Epidermal melanocyte (primary cell): ENCODE measurements around the gene CCDC127.
A peak's percentile ranks its signal among the peaks of the same experiment; 100 is the strongest.
"Not testable (repeated sequence)": the region's sequence is repeated elsewhere in the genome, so short reads cannot be mapped to it uniquely, and the experiment has no call there.

Experiments used
- DNase-seq: peaks from one replicate; pipeline ENCODE4 v3.0.0; 2011; ENCODE audit warnings: low spot score; ENCODE audit not compliant: insufficient read length

CCDC127 gene

DNA sequence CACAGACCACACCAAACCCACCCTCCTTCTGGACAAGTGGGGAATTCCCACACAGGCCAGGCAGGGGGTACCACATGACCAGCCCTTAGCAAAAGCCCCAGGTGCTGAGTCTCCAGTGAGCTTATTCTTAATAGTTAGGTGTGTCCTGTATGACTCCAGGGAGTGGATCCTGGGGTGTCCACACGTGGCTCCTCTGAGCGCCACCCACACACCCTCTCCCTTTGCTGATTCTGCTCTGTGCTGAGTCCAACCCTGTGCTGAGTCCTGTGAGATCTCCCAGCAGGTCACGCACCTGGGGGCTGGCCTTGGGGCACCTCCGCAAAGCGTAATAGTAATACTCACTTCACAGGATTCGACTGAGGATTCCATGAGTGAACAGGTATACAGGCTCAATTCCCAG, 14.0 kb downstream of the CCDC127 start:
- DNase-seq = no peak

DNA sequence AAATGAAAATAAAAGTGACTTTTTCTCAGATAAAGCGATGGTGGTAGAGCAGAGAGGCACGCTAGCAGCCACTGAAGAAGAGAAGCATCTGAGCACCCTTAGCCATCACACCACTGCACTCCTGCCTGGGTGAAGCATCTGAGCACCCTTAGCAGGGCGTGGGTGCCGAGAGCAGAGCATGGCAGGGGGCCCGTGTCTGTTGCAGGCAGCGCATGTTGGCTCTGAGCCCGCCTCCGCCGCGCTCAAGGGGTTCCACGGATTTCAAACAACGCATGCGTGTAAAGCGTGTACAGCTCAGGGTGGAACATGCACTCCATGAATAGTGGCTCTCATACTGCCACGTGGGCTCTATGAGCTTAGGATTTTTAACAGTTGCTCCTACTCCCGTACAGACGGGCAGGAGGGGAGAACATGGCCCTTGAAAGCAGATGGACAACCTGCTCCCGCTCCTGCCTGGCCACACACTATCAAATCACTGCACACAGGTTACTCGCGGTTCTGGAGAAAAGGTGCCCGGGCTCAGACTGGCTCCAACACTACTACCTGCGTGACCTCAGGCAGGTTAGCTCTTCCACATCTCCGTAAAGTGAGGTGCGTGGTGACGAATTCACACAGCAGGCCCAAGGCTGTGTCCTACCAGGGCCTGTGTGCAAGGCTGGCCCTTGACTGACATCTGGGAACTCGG, 14.6 kb downstream of the CCDC127 start:
- DNase-seq = no peak

DNA sequence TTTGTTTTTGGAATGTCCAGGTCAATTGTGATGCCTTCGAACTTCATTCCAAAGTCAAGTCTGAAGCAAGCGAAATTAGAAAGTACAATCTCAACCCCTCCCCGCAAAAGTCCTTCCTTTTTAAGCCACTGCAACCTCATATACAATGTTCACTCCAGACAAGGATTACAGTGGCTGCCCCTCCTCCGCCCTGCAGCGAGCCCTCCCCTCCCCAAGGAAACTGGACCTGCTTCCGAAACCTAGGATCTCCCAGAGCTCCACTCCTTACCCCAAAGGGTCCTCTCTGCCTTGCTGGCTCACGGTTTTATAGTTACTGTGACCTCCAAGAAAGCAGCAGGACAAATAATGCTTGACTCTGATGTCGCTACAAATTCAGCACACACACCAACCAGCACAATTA, 16.3 kb downstream of the CCDC127 start:
- DNase-seq = peak; percentile 9

DNA sequence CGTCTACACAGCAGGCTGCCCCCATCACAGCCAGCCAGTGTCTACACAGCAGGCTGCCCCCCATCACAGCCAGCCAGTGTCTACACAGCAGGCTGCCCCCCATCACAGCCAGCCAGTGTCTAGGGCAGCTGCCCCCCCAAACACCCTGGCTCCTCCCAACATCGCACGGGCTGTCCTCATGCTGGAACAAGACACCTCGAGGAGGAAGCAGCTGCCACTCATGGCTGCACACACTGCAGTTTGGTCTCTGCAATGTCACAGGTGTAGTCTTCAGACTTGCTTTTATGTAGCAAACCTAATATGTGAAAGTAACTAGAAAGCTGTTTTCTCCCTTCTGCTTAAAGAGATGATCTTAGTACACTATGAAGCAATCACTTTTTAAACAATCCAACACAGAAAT, 17.0 kb downstream of the CCDC127 start:
- peak; percentile 9 for DNase-seq

DNA sequence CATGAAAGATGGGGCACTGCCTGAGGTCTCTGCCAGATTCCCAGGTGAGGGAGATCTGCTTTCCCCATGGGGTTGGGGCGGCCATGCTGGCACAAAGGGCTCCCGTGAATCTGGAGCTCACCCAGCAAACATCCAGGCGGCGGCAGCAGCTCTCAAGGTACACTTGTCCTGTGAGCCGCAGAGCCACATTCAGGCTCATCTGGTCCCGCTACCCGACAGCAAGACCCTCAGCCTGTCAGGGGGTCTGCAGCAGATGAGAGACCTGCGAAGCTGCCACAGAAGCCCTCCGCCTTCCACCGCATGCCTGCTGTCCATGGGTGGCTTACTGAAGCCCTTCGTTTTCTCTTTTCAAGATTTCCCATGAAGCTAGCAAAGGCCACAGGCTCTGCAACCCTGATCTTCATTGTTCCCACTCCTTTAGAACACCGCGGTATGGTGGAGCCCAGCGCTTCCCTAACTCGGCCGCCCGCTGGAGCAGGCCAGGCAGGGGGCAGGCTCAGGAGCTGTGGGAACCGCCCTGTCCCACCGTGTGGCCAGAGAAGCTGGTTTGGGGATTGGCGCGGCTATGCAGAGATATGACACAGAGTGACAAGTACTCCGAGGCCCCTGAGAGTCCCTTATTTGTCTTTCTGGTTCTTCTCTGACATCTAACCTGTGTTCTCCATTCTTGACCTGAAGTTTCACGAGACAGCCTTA, 17.9 kb downstream of the CCDC127 start:
- DNase-seq = peak; percentile 11

DNA sequence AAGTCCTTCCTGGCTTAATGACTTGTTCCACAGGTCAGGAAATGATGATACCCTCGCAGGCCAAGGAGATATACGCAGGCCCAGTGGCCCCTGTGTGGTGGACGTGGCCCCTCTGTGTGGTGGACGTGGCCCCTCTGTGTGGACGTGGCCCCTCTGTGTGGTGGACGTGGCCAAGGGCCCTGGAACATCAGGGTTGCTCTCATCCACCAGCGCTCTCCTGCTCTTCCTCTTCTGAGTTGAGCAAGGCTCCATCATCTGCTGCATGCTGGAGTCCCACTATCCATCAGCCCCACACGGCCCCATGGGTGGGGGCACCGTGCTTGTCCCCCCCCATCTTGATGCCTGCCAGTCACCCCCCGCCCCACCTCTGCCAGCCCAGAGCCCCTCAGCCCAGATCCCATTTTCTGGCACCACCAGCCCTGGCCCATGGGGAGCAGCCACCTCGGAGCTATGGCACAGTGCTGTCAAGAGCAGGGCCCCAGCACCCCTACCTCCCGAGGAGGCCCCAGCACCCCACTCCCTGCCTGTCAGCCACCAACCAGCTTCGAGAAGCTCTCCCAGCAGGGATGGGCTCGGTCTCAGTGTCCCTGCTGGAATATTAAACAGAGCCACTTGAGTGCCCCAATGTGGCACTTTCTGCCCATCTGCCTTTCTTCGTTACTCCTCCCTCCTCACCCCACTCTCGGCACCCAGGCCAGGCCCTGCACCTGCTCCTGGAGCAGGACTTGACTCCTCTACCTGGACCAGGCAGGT, 18.6 kb downstream of the CCDC127 start:
- peak; percentile 12 for DNase-seq

DNA sequence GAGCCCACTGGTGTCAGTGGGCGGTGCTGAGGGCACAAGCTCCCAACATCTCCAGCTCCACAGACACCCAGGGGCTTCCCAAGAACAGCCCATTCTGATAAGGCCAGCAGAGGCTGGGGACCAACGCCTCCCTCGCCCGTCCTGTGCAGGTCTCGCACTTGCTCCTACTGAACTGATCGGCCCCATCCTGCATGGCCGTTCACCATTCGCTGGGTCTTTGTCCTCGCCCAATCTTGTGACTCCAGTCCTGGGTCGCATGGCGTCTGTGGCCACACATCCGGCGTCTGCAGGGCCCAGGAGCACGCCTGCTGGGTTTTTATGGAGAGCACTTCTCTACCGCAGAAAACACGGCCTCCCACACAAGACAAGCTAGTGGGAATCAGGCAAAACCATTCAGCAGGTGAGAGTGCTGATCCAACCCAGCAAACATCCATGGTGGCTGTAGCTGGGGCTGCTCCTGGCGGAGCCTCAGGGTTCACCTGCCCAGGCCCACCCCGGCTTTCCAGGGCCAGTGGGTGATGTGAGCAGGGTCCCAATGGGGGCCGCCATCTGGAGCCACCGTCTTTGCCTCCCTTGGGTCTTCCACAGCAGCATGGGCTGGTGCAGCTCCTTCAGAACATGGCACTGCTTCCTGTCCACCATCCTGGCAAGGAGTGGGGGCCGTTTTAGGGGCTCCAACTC, 19.3 kb downstream of the CCDC127 start:
- peak; percentile 15 for DNase-seq

DNA sequence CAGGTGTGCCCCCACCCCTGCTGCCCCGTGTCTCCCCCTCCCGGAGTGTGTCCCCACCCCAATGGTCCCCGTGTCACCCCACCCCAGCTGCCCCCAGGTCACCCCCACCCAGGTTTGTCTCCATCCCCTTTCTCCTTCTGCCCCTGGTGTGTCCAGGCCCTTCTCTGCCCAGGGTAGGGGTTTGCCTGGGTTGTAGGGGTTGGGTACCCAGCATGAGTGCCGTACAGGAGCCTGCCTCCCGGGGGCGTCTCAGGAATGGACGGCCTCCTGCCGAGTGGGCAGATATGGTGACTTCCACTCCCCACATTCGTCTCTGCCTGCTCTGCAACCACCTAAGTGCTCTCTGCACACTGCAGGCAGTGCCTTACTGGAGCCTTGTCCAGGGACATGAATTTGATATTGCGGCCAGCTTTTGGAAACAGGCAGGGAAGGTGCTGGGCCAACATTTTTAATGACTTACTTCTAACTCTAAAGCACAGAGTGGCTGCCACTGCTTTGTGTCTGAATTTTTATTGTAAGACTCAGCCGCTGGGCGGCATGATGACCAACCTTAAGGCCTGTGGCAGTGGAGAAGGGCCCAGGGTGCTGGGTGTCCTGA, 20.0 kb downstream of the CCDC127 start:
- DNase-seq = peak; percentile 0

DNA sequence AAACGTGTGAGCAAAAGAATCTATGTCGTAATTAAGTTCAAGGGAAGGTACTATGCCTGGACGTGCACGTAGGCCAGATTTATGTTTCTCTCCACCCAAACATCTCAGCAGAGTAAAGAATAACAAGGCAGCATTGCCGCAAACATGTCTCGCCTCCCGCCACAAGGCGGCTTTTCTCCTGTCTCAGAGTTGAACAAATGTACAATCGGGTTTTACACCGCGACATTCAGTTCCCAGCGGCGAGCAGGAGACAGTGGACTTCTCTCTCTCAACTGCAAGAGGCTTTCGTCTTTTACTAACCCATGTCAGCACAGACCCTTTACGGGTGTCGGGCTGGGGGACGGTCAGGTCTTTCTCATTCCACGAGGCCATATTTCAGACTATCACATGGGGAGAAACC, 20.9 kb downstream of the CCDC127 start:
- not testable (repeated sequence) for DNase-seq

DNA sequence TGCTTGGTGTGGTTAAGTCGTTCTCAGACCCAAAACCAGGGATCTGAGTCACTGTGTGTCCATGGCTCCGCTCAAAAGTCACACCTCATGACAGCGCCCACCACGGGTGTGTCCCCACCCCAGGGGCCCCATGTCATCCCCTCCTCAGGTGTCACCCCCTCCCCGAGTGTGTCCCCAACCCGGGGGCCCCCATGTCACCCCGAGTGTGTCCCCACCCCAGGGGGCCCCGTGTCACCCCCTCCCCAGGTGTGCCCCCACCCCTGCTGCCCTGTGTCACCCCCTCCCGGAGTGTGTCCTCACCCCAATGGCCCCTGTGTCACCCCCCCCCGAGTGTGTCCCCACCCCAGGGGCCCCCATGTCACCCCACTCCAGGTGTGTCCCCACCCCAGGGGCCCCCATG, 21.6 kb downstream of the CCDC127 start:
- DNase-seq = no peak

DNA sequence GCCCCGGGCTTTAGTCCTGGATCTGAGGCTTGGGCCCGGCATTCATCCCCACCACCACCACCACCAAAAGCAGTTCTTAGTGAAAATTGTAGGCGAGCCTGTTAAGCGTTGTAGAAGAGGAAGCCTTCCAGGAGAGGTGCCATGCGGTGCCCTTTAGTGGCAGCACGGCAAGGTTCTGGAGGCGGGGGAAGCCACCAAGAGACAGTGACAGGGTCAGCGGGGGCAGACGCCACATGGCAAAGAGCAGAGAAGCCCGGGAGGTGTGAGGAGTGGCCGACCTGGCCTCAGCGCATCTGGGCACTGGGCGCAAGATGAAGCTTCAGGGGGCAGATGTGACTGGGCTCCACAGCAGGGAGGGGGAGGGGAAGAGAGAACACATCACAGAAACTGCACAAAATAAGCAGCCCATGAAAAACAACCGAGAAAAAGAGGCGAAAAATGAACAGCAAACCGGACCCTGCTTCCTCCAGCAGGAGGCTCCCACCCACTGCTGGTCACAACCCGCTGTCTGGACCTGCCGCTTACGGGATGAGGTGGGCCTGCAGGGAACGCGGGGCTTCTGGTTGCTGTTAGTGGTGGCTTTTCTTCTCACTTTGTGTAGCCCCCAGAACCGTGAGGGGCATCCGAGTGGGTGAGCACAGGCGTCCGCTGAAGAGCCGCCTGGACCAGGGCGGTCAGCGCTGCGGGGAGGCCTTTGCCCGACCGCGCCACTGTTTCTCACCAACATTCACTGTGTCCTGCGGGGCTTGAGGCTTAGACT, 22.4 kb downstream of the CCDC127 start:
- no peak for DNase-seq

DNA sequence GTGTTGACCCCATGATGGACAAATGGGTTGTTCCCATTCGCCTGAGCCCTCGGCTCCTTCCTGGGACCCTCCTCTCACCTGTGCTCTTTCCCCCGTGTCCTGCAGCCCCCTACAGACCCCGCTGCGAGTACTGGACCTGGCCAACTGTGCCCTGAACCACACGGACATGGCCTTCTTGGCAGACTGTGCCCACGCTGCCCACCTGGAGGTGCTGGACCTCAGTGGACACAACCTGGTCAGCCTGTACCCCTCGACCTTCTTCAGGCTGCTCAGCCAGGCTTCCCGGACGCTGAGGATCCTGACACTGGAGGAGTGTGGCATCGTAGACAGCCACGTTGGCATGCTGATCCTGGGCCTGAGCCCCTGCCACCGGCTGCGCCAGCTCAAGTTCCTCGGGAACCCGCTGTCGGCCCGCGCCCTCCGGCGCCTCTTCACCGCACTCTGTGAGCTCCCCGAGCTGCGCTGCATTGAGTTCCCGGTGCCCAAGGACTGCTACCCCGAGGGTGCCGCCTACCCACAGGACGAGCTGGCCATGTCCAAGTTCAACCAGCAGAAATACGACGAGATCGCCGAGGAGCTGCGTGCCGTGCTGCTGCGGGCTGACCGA, 23.2 kb downstream of the CCDC127 start:
- no peak for DNase-seq

DNA sequence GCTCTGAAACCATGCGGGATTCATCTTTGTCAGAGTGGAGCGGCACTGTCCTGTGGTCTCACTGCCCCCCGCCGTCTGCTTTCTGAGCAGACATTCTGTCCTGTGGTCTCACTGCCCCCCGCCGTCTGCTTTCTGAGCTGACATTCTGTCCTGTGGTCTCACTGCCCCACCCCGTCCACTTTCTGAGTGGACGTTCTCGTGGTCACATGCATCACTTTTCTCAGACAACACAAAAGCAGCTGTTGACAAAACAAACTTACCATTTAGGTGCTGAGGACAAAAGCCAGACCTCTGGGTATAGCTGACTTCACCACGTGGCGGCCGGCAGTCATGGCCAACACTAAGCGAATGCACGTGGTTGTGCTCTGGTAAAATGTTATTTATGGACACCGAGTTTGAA, 23.9 kb downstream of the CCDC127 start:
- no peak for DNase-seq

DNA sequence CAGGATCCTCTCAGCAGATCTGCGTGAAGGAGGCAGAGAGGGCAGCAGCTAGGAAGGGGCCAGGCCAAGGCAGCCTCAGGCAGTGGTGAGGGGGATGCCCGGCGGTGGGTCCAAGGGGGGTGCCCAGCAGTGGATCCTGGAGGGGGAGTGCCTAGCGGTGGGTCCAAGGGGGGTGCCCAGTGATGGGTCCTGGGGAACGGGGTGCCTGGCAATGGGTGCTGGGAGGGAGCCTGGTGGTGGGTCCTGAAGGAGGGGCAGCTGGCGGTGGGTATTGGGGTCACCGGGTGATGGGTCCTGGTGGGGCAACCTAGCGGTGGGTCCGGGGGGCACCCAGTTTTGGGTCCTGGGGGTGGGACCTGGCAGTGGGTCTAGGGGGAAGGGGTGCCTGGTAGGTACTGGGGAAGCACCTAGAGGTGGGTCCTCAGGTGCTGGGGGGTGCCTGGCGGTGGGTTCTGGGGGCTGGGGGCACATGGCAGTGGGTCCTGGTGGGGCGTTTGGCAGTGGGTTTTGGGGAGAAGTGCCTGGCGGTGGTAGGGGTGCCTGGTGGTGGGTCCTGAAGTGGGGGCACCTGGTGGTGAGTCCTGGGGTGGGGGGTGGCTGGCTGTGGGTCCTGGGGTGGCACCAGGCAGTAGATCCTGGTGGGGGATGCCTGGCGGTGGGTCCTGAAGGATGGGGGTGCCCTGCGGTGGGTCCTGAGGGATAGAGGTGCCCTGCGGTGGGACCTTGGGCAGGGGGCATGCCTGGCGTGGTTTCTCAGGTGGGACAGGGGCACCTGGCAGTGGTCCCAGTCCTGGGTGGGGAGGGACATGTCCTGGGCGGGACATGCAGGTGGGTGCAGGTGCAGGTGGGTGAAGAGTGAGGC, 24.8 kb downstream of the CCDC127 start:
- DNase-seq = no peak

DNA sequence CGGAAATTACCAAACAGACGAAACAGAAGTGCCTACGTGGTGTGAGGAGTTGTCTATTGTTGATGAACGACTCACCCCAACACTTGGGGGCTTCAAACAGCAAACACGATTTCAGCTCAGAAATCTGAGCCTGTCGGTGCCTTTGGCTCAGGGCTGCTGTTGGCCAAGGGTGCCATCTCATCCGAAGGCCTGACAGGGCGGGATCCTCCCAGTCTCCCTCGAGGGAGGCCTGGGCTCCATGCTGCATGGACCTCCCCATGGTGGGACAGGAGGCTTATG, 25.3 kb downstream of the CCDC127 start:
- DNase-seq = no peak

DNA sequence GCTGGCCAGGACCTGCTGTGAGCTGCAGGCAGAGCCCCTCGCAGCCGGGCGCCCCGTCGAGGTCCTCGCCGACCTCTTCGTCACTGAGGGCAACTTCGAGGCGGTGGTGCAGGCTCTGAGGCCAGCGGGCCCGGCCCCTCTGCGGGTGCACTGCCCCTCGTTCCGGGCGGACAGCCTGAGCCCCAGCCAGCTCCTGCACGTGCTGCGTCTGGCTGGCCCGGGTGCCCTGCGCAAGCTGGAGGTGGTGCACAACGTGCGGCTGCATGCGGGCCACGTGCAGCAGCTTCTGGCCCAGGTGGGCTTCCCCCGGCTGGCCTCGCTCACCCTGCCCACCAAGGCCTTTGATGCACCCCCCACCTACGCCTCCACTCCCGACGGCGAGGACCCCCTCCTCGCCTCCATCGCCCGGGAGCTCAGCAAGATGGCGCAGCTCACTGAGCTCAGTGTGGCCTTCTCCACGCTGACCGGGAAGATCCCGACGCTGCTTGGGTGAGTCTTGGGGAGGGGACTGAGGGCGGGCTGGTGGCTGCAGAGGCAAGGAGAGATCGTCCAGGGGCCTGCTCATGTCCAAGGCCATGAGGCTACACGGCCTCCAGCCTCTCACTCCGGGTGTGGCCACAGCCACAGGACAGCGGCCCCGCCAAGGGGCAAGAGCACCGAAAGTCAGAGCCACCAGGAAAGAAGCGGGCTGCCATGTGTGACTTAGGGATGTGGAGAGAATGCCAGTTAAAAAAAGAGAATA, 25.8 kb downstream of the CCDC127 start:
- DNase-seq = no peak

DNA sequence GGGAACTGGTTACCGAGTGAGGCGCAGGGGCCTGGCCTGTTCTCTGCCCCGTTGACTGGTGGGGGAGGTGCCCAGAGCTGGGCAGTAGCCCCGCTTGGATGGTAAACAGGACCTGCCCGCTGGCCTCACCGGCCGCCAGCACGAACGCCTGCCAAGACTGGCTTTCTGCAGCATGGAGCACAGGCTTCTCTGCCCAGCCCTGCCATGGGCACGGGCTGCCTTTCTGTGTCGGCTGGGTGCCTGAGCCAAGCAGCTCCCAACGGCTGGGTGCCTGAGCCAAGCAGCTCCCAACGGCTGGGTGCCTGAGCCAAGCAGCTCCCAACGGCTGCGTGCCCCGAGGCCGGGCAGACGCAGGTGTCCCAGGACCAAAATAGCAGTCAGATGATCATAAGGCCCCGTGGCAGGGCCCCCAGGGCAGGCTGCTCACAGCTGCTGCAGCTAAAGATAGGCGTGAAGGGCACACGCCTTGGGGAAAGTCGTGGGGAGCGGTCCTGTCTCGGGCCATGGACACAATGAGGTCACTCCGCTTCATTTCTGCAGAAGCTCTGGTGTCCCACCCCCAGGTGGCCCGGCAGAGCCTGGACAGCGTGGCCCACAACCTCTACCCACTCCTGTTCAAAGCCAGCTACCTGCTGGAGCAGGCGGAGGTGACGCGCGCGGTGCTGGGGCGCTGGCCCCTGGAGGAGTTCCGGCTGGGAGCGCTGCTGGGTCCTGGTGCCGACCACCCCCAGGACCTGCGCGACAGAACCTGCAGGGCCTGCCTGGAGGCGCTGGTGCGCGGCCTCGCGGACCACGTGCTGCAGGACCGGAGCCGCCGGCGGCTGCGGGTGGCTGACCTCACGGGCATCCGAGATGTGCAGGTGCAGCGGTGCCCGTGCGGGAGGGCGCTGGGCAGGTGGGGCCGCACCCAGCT, 26.7 kb downstream of the CCDC127 start, which contains the start of gene LRRC14B:
LRRC14B (plus strand) TSS at position 460 of the 913 bp plus-strand sequence; CDS start at position 504, 44 bp downstream.
- no peak for DNase-seq
